Hepatic stellate cell (primary cell): Measurements from ENCODE around the gene IL1RAPL2.
"Not testable (repeated sequence)": the region's sequence is repeated elsewhere in the genome, so short reads cannot be mapped to it uniquely, and the experiment has no call there.

Source experiments
- DNase-seq: peaks from one replicate; pipeline ENCODE4 v3.0.0; 2011; ENCODE audit warnings: low spot score

Gene IL1RAPL2

GRCh38 chrX:105028962-105029361, 463.0 kb downstream of the IL1RAPL2 start:
- not testable (repeated sequence) for DNase-seq

GRCh38 chrX:105038672-105039328, 472.8 kb downstream of the IL1RAPL2 start:
- DNase-seq, result no peak

GRCh38 chrX:105050921-105051320, 484.9 kb downstream of the IL1RAPL2 start:
- no peak for DNase-seq

- no peak for DNase-seq
These were observed 485.4 kb downstream of the IL1RAPL2 start for GRCh38 chrX:105051364-105051763.

- DNase-seq, result no peak
These were observed 486.9 kb downstream of the IL1RAPL2 start for GRCh38 chrX:105052926-105053325.

GRCh38 chrX:105063743-105064142, 497.7 kb downstream of the IL1RAPL2 start:
- DNase-seq, result no peak

- no peak for DNase-seq
These were observed 532.2 kb downstream of the IL1RAPL2 start for GRCh38 chrX:105098201-105098600.

GRCh38 chrX:105098812-105099211, 532.8 kb downstream of the IL1RAPL2 start:
- DNase-seq, result no peak

GRCh38 chrX:105101378-105101777, 535.4 kb downstream of the IL1RAPL2 start:
- no peak for DNase-seq

- no peak for DNase-seq
These were observed 543.9 kb downstream of the IL1RAPL2 start for GRCh38 chrX:105109936-105110335.

GRCh38 chrX:105114554-105115130, 548.6 kb downstream of the IL1RAPL2 start:
- DNase-seq, result no peak

- not testable (repeated sequence) for DNase-seq
These were observed 549.8 kb downstream of the IL1RAPL2 start for GRCh38 chrX:105115596-105116320.

GRCh38 chrX:105116486-105116885, 550.5 kb downstream of the IL1RAPL2 start:
- DNase-seq, result no peak

- DNase-seq, result no peak
These were observed 551.6 kb downstream of the IL1RAPL2 start for GRCh38 chrX:105117621-105118020.

- DNase-seq, result no peak
These were observed 554.5 kb downstream of the IL1RAPL2 start for GRCh38 chrX:105120463-105120862.

- no peak for DNase-seq
These were observed 555.2 kb downstream of the IL1RAPL2 start for GRCh38 chrX:105121186-105121585.

GRCh38 chrX:105126201-105126600, 560.2 kb downstream of the IL1RAPL2 start:
- DNase-seq, result no peak

GRCh38 chrX:105134273-105134672, 568.3 kb downstream of the IL1RAPL2 start:
- no peak for DNase-seq

- no peak for DNase-seq
These were observed 570.8 kb downstream of the IL1RAPL2 start for GRCh38 chrX:105136786-105137185.

GRCh38 chrX:105150036-105150435, 584.0 kb downstream of the IL1RAPL2 start:
- no peak for DNase-seq

- no peak for DNase-seq
These were observed 584.6 kb downstream of the IL1RAPL2 start for GRCh38 chrX:105150557-105150956.

- DNase-seq, result no peak
These were observed 601.2 kb downstream of the IL1RAPL2 start for GRCh38 chrX:105167233-105167632.

GRCh38 chrX:105168577-105168976, 602.6 kb downstream of the IL1RAPL2 start:
- DNase-seq, result no peak
